Panc1 (cell line): ENCODE data around the gene TSPAN4. TPM values are rescaled to one million over a fixed set of nuclear protein-coding genes. Genes with fewer than 3 reads are reported as not detected.

Source experiments
- ATAC-seq: fragments of 200-7000 bp; cut with Tn5 transposase; 2 replicates; pipeline ENCODE4 v1.9.1; 2020; ENCODE audit warnings: mild to moderate bottlenecking, moderate library complexity
- BruUV-seq: library from RNA; stranded (reverse); fragments of 400-500 nt; replicated peaks from 2 replicates; lab custom pipeline; 2021; lab: Mats Ljungman, UMichigan
- CTCF ChIA-PET: fragments of 300-600 bp; sonication (Branson Sonifier 250); formaldehyde crosslinking; loops from one replicate; lab custom pipeline; 2022; ENCODE audit warnings: antibody characterized with exemption; lab: Charles Lee
- POLR2A ChIA-PET: fragments of 300-600 bp; sonication (Branson Sonifier 250); formaldehyde crosslinking; loops from one replicate; lab custom pipeline; 2022; ENCODE audit warnings: antibody characterized with exemption; lab: Charles Lee
- DNase-seq: peaks from one replicate; pipeline ENCODE4 v3.0.0-alpha.2; 2010; ENCODE audit warnings: low read depth, low spot score
- H3K27ac ChIP-seq: 2 replicates; pipeline ENCODE4 v1.5.1; 2011; ENCODE audit warnings: mild to moderate bottlenecking, low read length, inconsistent platforms
- H3K27me3 ChIP-seq: fragments of 200-500 bp; sonication (Bioruptor generic); 2 replicates; pipeline ENCODE4 v1.6.0; 2014; ENCODE audit warnings: low read length, inconsistent platforms; ENCODE audit not compliant: control insufficient read depth, insufficient read depth
- H3K36me3 ChIP-seq: fragments of 200-500 bp; sonication (Bioruptor generic); 2 replicates; pipeline ENCODE4 v1.5.1; 2014; ENCODE audit warnings: inconsistent platforms, mild to moderate bottlenecking, low read length, moderate library complexity; ENCODE audit not compliant: control insufficient read depth, insufficient read depth
- H3K4me1 ChIP-seq: 2 replicates; pipeline ENCODE4 v1.5.1; 2011; ENCODE audit warnings: inconsistent platforms, mild to moderate bottlenecking, low read length, moderate library complexity; ENCODE audit not compliant: control insufficient read depth, insufficient read depth
- H3K4me3 ChIP-seq, 2 experiments: 2 replicates each; pipeline ENCODE4 v1.5.1; 2011 to 2012; ENCODE audit warnings: low read depth in 2 of 2, low read length in 2 of 2, mild to moderate bottlenecking in 2 of 2, inconsistent platforms in 1 of 2, moderate library complexity in 1 of 2
- H3K9me3 ChIP-seq: fragments of 200-500 bp; sonication (Bioruptor generic); 2 replicates; pipeline ENCODE4 v1.5.1; 2014; ENCODE audit warnings: low read depth, mild to moderate bottlenecking, inconsistent platforms, low read length, moderate library complexity; ENCODE audit not compliant: control insufficient read depth, insufficient read depth
- CTCF ChIP-seq: fragments of 450-650 bp; IDR thresholded peaks from 2 replicates; pipeline ENCODE4 v1.5.1; 2017; ENCODE audit warnings: mild to moderate bottlenecking
- POLR2AphosphoS5 ChIP-seq: IDR thresholded peaks from 2 replicates; pipeline ENCODE4 v1.6.1; 2012; ENCODE audit warnings: mild to moderate bottlenecking, low read depth, low read length, moderate library complexity
- REST ChIP-seq, 2 experiments: IDR thresholded peaks; 2 replicates each; pipeline ENCODE4 v1.6.1; 2011 to 2012; ENCODE audit warnings: low read depth in 2 of 2, control low read depth in 1 of 2, low read length in 1 of 2, mild to moderate bottlenecking in 1 of 2, moderate library complexity in 1 of 2; ENCODE audit not compliant: insufficient read depth in 1 of 2
- SIN3A ChIP-seq: IDR thresholded peaks from 2 replicates; pipeline ENCODE4 v1.6.1; 2012; ENCODE audit warnings: low read depth, mild to moderate bottlenecking, low read length, moderate library complexity, borderline replicate concordance; ENCODE audit not compliant: insufficient read depth
- TCF7L2 ChIP-seq: IDR thresholded peaks from 2 replicates; pipeline ENCODE4 v1.6.1; 2011; ENCODE audit warnings: mild to moderate bottlenecking, low read depth, low read length, inconsistent platforms
- in situ Hi-C: cut with HindIII; loops from 2 replicates; pipeline ENCODE4 v1.10.0; 2016; ENCODE audit warnings: low sequenced_read_pairs, low pct_unique_long_range_greater_than_20kb
- intact Hi-C: fragments of 100-400 bp; cut with micrococcal nuclease; formaldehyde crosslinking; loops from one replicate; pipeline ENCODE4 v1.10.0; 2022; ENCODE audit not compliant: unreplicated experiment
- total RNA-seq: library from RNA; stranded (reverse); gene quantifications from one replicate; pipeline ENCODE4 v1.2.1, GENCODE V29; 2021; ENCODE audit not compliant: unreplicated experiment

The TSPAN4 gene
- total RNA-seq, 1 experiment from 2014 or later = 187 TPM

GRCh38 chr11:844693-845644 is 2.3 kb downstream of the TSPAN4 start:
- intact Hi-C loops (no loop called here), in situ Hi-C loops (no loop called here)
- Histone ChIP-seq H3K27ac (peak overlapping the region; percentile 97), H3K4me1 (peaks cover 58% of the 10 kb centered on the region), H3K36me3 (no peaks in the 10 kb centered on the region; the same call in none of the 2 replicates), H3K4me3 (peak overlapping the region; percentile 85 to 96), H3K27me3 (no peaks in the 10 kb centered on the region), H3K9me3 (no peaks in the 10 kb centered on the region)
- ChIA-PET CTCF (interaction anchor here (0.8 kb wide), 1 partner anchor 49 kb away, joined by 13 read pairs; no protein-coding TSS in a partner anchor), POLR2A (interaction anchor here (0.6 kb wide), 1 partner anchor 205 kb away, joined by 3 read pairs; no protein-coding TSS in a partner anchor)
- peak; percentile 28 for ATAC-seq
- DNase-seq = no peak
- TSS peak; percentile 58 for BruUV-seq
- 0 out of 2 replicates have a peak, but pooled peaks have one; percentile 45 for TF ChIP-seq SIN3A
- no peak; the same call in 1 of the 2 replicates for TF ChIP-seq TCF7L2
- TF ChIP-seq CTCF = no peak; the same call in 1 of the 2 replicates
- no peak for TF ChIP-seq REST (IDR thresholded peaks at IDR 0.05; ENCODE audit: insufficient read depth in 1 of 2, low read depth in 2 of 2, low read length in 1 of 2)
- peak; percentile 50; the same call in 1 of the 2 replicates for TF ChIP-seq POLR2AphosphoS5

GRCh38 chr11:845872-846495 is 3.3 kb downstream of the TSPAN4 start:
- H3K4me3 ChIP-seq = peak overlapping the region in 1 of 2 experiments; percentile 96; a peak in 2 of 4 replicates

More at GRCh38 chr11:845872-846495, 3.3 kb downstream of the TSPAN4 start:
- H3K27ac ChIP-seq = peak overlapping the region; percentile 97
- TF ChIP-seq TCF7L2 (no peak), REST (IDR thresholded peaks at IDR 0.05; ENCODE audit: insufficient read depth in 1 of 2, low read depth in 2 of 2, low read length in 1 of 2) (no peak), CTCF (no peak), SIN3A (no peak), POLR2AphosphoS5 (peak; percentile 15)
- BruUV-seq = no TSS peak
- peaks cover 53% of the 10 kb centered on the region for H3K4me1 ChIP-seq
- POLR2A ChIA-PET = interaction anchor here (0.5 kb wide), 1 partner anchor 20 kb away, joined by 6 read pairs; no protein-coding TSS in a partner anchor
- peaks cover 3% of the 10 kb centered on the region for H3K36me3 ChIP-seq
- H3K9me3 ChIP-seq = no peaks in the 10 kb centered on the region
- intact Hi-C loops (no loop called here), in situ Hi-C loops (no loop called here)
- CTCF ChIA-PET = interaction anchor here (0.6 kb wide), 1 partner anchor 34 kb away, joined by 3 read pairs; no protein-coding TSS in a partner anchor
- no peak; the same call in 1 of the 2 replicates for ATAC-seq
- no peaks in the 10 kb centered on the region for H3K27me3 ChIP-seq
- no peak for DNase-seq
